Mesenteric fat pad (tissue), 1 donor: Measurements from ENCODE around the gene ATP5F1E. TPM values are rescaled to one million over a fixed set of nuclear protein-coding genes. Genes with fewer than 3 reads are reported as not detected.
"Not testable (repeated sequence)": the region's sequence is repeated elsewhere in the genome, so short reads cannot be mapped to it uniquely, and the experiment has no call there.

Source experiments
- DNase-seq: peaks from one replicate; pipeline ENCODE4 v3.0.0-alpha.2; 2020; ENCODE audit warnings: low spot score
- total RNA-seq: library from RNA; stranded (reverse); fragmentation: NEBNext Ultra II Directional; extraction: Animal tissue kit (Norgen Biotek cat#: 25700); gene quantifications from one replicate; pipeline ENCODE4 v1.2.1, GENCODE V29; 2021
- donor health status: DM: yes; HTN: yes; CAD: no.

Gene ATP5F1E
- total RNA-seq, 1 donor from 2014 or later: 71.3 TPM

GRCh38 chr20:59022754-59023153 is 9.4 kb downstream of the ATP5F1E start:
- no peak for DNase-seq

GRCh38 chr20:59020938-59021551 is 11.1 kb downstream of the ATP5F1E start:
- no peak for DNase-seq

- no peak for DNase-seq
Observed at GRCh38 chr20:59019217-59019616, 12.9 kb downstream of the ATP5F1E start, which contains the start of gene TUBB1. Gene TUBB1 (plus strand): TSS chr20:59019429. CDS start chr20:59019523, 94 bp downstream.

- DNase-seq: no peak
Observed at GRCh38 chr20:59018817-59019216, 13.3 kb downstream of the ATP5F1E start.

- no peak for DNase-seq
Observed at GRCh38 chr20:59017493-59018231, 14.5 kb downstream of the ATP5F1E start.

GRCh38 chr20:59016795-59017492 is 15.2 kb downstream of the ATP5F1E start:
- no peak for DNase-seq

GRCh38 chr20:59015812-59016711 is 16.1 kb downstream of the ATP5F1E start:
- no peak for DNase-seq

- no peak for DNase-seq
Observed at GRCh38 chr20:59015411-59015810, 16.7 kb downstream of the ATP5F1E start.

GRCh38 chr20:59014680-59015389 is 17.3 kb downstream of the ATP5F1E start:
- no peak for DNase-seq

GRCh38 chr20:59013959-59014608 is 18.1 kb downstream of the ATP5F1E start:
- peak; percentile 39 for DNase-seq

GRCh38 chr20:59013031-59013951 is 18.8 kb downstream of the ATP5F1E start:
- DNase-seq: peak; percentile 49

GRCh38 chr20:59011874-59012157 is 20.3 kb downstream of the ATP5F1E start:
- DNase-seq: not testable (repeated sequence)

GRCh38 chr20:59010995-59011873 is 20.9 kb downstream of the ATP5F1E start:
- DNase-seq: peak; percentile 82

- DNase-seq: peak; percentile 80
Observed at GRCh38 chr20:59010321-59010994, 21.7 kb downstream of the ATP5F1E start.

- peak; percentile 71 for DNase-seq
Observed at GRCh38 chr20:59008715-59009336, 23.3 kb downstream of the ATP5F1E start.

GRCh38 chr20:59007665-59008511 is 24.2 kb downstream of the ATP5F1E start:
- DNase-seq: peak; percentile 90
